Stimulated activated CD4-positive, alpha-beta T cell treated with anti-CD3 and anti-CD28 coated beads, Interleukin-2, amount 100 ng/mL, for 48 hours (primary cell): Measurements from ENCODE around the gene NRP2.
A peak's percentile ranks its signal among the peaks of the same experiment; 100 is the strongest.

Experiments
- DNase-seq, 2 donors: peaks; one replicate each; pipeline ENCODE4 v3.0.0-alpha.2; 2020

The NRP2 gene

DNA sequence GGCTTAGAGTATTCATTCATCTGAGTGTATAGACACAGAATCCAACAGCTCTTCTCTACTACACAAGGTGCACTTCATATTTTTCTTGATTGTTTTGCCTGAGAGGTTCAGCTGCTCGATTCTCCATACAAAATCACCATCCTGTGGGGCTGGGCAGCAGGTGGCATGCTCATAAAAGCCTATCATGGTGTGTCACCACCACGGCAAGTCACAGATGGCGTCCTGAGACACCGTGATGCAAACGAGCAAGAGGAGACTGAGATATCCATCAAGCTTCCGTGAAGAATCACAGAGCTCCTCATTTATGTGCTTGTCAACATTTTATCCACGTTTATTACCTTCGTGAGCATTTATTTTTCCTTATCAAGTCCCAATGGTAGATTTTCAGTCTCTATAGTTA, 22.4 kb upstream of the NRP2 start:
- no peak for DNase-seq

DNA sequence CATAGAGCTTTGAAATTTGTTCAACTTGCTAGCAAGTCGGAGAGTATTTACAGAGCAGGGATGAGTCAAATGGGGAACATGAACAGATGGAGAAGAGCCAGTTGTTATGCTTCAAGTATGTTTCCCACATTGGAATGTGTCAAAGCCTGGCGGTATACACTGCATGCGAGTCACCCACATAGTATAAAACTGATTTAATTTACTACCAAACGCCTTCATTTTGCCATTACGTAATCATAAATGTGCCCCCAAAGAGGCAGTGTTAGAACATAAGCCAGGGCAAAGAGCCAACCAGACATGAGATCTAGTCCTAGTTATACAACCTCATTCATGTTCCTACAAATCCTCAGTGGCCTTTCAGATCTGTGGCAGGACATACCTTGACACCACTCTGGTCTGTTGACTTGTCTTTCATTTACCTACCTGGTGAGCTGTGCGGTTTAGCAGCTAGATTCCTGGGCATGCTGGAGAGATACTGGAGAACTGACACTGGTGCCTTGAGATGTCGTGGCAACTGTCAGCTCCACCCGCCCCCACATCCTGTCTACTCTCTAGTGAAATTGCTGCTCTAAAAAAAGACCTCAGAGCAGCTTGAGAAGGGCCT, 21.7 kb upstream of the NRP2 start:
- DNase-seq, result peak in 1 of 2 donors; percentile 29

DNA sequence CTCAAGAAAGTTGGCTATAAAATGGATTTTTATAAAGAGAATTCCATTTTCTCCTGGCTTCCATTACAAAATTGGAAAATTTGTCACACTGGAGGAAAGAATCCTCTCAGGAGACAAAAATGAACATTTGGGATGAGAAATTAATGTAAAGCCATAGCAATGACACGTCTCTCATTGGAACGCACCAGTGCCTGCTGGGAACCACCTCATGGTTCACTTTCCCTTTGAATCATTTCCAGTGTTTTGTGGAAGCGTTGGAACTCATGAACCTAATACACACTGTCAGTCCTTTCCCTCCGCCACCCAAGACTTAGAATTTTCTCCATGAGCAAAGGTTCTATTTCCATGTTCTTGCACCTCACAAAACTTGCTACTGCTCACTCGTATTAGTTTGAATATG, 21.0 kb upstream of the NRP2 start:
- DNase-seq, result no peak

DNA sequence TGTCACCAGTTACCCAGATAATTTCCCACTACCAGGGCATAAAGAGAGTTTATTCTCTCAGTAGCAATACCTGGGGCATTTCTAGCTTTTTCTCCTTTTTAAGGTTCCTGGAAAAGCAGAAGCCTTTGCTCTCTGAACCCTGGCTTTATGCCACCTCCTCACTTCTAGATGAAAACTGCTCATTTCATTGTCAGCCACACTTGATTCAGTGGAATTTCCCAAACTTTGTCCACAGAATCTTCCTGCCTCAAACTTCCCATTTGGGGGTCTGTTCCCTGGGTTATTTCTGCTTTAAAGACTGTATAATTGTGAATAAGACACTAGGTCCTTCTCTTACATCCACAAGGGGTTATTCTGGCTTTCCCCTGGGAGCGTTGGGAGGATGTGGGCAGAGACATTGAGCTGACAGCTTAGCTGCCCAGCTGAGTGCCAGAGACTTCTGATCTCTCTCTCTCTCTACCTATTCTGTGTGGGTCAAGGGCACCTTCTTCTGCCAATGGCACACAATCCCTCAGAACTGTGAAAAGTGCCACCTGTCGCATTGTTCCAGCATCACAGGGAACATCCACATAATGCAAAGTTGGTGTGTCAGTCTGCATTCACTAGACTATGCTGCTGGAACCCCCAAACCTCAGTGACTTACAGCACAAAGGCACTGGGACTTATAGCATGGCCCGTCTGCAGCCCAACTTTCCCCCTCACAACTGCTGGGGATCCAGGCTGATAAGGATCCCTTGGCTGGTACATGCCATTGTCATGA, 19.9 kb upstream of the NRP2 start:
- no peak for DNase-seq

DNA sequence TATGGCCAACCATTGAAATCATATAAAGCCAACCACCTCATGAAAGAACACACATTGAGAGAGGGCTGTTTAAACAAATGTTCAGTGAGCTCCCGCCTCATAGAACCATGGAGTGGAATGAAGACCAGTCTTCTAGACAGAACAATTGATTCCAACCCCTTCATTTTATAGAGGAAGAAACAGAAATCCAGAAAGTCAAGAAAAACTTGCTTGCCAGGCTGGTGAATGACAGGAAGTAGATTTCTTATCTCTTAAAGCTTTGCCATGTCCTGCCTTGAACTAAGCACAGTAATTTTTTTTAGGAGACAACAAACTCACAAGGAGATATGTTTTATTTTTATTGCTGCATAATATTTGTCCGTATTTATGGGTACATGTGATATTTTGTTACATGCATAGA, 16.5 kb upstream of the NRP2 start:
- no peak for DNase-seq

DNA sequence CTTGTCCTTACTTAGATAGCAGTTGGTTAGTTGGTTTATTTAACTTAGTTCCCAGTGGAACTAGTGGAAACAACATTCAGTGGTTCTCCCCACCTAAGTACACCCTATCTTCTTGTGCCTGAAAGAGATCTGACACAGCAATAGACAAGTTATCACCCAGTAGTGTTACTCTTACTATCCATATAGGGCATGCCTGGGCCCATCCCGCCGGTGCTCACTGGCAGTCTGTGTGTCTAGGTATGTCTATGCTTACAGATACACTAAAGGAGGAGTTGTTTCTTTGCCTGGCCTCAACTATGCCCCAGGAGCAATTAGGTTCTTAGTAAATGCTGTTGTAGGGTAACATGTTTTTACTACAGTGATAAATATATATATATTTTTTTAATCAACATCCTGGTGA, 12.0 kb upstream of the NRP2 start:
- no peak for DNase-seq

DNA sequence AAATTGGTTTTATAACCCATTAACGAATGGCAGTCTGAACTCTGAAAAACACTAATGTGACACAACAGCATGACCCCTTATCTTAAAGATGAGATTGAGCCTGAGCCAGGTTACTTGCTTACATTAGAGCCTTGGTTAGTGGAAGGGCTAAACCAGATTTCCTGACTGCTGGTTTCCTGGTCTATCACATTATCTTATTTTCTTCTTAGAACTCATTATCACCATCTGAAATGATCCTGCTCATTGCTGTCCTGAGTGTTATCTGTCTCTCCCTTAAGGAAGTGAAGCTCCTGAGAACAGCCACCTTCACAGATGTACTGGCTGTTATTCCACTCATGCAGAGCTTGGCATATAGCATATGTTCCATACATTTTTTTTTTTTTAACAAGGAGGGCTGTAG, 9.0 kb upstream of the NRP2 start:
- DNase-seq, result no peak

DNA sequence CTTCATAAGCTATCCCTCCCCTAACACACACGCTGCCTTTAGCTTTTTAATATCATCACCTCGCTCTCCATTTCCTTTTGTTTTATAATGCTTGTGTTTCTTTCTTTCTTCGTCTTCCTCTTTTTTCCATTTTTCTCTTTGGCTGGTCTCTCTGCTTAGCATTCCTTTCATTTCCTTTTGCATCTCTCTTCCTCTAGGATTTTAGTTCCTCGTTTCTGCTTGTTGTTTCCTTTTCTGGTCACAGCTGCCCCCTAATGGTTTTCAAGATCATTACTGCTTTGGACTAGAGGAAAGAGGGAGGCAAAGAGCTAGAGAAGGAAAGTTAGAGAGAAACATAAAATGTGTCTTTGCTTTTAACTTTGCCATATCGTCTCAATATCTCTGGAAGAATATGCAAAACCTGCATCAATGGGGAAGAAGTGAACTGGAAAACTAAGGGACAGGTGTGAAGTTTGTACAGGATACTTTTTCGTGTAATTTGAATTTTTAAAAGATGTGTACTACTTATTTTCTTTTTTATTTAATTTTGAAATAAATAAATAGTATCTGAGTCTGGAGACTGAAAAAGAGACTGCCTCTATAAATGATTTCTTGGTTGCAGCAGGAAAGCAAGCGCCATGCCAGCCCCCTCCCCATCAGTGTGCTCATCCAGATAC, 6.3 kb upstream of the NRP2 start:
- no peak for DNase-seq

DNA sequence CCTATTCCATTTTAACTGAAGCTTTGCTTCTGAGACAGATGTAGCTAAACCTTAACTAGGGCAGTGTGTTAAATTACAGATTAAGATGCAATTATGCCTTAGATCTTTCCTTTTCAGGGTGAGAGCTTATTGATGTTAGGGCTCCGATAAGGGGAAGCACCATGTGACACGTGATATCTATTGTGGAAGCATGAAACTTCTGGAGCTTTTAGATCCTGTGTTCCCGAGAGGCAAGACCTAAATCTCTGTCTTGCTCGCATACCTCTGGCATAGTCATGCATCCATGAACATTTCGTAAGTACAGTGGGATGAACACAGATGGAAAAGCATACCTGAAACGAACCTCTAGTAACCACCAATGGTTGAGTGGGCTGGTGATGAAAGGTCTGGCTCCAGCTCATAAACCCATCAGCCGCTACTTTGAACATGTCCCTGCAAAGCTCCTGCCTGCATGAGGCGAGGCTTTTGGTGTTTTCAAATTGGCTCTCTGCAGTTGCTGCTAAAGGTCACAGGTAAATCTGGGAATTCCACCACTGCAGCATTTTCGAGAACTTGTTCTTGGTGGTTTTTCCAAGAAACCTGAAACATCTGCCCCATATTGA, 3.7 kb upstream of the NRP2 start:
- no peak for DNase-seq

DNA sequence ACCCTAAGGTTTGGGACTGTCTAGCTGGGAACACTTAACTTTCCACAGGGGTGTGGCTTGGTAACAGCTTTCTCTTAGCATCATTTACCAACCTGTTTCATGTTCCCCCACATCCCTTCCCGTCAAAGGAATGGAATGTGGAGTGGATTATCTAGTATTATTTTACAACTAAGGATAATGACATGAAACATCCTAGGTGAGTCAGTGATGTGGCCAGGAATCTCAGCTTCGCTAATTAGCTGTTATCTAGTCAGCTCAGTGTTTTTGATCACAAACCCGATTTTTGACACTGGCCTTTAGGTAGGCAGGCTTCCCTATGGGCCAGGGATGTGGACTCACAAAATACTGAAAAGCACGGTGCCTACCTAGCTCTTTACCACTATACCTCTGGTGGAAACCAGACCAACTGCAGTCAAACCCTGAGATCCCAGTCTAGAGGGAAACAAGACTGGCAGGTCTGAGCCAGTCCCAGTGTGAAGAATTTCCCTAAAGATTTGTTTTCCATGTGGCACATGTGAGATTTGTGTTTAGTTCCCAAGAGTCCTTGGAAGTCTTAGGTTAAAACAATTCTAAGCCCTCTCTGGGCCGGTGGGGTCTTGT, 2.8 kb upstream of the NRP2 start:
- no peak for DNase-seq

DNA sequence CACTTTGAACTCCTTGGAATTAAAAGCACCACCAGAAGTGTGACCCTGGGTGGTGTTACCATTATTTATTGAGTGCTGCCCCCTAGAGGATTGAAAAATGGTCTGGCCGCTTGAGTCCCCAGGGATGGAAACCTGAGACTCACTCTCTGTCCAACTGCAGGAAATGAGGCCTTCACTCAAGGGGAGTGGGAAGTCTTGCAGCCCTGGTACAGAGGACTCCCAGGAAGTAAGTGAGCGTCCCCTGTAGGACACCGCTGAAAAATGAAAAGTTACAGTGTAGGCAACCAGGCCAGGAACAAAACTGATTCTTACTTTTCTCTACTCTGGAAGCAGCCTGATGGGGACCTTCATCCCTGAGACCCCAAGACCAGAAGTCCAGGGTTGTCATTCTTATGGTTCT, 2.2 kb upstream of the NRP2 start:
- DNase-seq, result peak; percentile 51 to 53

DNA sequence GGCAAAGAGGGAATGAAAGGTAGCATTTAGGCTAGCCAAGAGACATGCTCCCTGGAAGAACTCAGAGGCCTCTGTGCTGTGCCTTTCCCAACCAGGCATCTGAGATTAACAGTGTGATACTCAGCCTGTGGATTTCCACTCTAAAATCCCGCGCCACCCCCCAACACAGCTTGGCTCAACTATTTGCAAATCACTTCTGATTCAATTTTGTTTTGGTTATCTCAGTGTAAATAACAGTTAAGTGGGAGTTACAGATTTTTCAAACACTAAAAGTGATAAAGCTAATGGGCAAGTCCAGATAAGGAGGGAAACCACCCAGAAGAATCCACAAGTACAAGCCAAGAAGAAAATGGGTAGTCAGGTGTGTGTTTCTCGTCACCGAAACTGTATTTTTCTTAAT, 1.4 kb upstream of the NRP2 start:
- no peak for DNase-seq

DNA sequence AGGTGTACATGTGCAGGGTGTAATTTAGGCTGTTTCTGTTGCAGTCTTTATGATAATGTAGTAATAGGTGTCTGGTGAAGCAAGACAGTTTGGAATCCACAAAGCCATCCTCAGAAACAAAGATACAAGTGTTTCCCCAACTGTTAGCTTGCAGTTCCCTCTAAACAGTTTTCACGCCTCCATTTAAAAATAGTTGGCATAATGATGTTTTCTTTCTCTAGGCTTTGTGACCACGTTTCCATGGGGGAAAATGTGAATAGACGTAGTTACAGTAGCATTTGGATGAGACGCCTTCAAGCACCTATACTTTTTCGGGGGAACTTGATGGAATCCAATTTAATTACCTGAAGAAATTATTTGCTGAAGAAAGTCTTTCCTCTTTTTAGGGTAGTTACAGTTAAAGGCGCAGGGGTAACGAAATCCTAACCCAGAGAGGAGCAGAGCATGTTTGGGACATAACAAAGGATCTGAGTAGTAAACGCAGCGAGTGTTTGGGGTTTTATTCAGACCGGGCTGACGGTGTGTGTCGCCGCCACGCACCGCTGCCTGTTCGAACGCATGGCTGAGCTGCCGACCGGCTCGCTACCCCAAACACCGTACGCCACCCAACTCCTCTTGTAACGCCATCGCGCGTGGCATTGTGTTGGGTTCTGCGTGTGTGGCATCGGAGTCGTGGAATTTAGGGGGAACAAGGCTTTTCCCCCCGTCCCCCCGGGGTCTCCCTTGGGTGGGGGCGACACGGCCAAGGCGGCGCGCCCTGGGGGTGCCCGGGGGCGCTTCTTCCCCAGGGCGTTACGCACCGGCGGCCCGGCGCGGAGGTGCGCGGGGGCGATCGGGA, 681 bp upstream of the NRP2 start:
- DNase-seq, result no peak

DNA sequence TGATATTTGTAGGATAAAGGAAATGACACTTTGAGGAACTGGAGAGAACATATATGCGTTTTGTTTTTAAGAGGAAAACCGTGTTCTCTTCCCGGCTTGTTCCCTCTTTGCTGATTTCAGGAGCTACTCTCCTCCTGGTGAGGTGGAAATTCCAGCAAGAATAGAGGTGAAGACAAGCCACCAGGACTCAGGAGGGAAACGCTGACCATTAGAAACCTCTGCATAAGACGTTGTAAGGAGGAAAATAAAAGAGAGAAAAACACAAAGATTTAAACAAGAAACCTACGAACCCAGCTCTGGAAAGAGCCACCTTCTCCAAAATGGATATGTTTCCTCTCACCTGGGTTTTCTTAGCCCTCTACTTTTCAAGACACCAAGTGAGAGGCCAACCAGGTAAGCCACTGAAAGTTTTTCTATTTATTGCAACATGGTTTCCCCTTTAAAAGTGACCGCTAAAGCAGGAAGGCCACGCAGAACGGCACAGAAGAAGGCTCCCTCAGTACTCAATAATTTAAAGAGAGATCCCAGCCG, 735 bp downstream of the NRP2 start:
- no peak for DNase-seq

DNA sequence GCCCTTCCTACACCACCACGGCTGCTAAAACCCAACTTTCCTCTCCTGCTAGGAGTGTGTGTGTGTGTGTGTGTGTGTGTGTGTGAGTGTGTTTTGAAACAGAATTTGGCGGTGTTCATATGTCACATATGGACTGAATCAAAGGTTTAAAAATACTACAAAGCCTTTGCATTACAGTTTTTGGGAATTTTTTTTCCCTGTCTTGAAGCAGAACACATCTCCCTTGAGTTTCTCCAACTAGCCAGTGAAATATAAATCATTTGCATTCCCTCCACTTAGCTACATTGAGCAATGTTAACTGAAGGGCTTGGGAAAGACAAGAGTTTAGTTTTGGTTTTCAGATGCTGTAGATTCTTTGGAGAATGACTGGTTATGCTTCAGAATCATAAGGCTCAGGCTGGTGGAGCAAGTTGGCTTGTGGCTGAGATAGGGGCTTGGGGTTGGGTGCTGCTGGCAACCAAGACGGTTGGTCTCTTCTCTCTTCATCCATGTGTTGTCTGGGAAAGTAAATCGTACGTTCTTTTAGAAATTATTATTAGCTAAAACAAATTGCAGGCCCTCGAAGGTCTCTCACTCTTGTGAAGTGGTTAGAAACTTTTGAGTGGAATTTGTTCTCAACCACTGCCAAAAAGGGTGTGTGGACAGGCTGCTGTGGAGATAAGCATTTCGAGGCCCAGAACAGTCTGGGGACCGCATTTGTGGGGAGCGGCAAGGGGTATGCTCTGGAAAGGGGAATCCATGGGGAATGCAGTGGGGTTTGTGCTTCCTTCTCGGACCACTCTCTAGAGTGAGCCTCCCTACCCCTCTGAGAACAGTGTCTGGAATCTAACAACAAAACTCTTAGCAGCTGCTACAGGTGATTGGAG, 1.4 kb downstream of the NRP2 start:
- no peak for DNase-seq

DNA sequence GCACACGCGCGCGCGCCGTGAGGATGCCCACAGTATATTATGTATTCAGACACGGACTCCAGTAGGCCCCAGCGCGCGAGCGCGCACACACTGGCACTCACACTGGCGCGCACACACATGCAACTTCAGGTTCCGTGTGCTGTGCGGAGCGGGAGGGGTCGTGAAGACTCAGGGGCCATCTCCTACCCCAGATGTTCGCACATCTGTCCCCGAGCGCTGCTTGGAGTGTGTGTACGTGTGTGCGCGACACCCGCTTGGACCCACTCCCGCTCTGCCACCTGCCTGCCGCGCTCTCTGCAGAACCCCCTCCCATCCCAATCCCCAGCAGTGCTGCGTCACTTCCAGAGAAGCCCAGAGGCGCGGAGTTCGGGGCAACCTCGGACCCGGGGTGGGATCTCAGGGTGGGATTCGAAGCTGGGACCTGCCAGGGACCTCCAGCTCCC, 2.6 kb downstream of the NRP2 start:
- DNase-seq, result no peak

DNA sequence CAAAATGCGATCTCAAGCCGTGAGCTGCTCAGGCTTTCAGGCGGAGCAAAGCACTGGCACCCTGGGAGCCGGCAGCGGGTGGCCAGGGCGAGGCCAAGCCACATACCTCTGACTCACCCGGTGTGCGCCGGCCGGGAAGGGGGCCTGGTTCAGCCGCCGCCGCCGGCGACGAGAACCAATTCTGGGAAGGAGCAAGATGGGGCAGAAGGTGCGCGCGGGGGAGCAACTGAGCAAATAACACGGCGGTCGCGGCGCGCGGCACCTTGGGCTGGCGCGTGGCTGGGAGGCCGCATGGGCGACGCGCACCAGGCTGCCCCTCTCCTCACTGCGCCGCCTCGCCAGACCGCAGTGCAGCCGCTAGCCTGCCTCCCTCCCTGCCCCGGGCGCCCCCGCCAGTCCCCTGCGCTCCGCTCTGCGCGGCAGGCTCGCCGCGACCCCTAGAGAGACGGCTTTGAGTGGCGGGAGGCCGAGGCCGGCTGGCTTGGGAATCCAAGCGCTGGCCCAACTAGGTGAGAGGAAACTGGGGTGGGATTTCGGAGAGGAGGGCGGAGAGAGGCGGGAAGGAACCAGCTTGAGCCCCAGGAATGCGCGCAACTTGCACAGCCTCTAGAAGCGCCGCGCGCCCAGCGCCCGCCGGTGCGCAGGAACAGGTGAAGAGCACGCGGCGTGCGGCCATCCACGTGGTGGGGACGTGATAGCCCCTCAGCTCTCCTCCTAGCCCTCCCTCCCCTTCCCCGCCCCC, 3.2 kb downstream of the NRP2 start:
- no peak for DNase-seq

DNA sequence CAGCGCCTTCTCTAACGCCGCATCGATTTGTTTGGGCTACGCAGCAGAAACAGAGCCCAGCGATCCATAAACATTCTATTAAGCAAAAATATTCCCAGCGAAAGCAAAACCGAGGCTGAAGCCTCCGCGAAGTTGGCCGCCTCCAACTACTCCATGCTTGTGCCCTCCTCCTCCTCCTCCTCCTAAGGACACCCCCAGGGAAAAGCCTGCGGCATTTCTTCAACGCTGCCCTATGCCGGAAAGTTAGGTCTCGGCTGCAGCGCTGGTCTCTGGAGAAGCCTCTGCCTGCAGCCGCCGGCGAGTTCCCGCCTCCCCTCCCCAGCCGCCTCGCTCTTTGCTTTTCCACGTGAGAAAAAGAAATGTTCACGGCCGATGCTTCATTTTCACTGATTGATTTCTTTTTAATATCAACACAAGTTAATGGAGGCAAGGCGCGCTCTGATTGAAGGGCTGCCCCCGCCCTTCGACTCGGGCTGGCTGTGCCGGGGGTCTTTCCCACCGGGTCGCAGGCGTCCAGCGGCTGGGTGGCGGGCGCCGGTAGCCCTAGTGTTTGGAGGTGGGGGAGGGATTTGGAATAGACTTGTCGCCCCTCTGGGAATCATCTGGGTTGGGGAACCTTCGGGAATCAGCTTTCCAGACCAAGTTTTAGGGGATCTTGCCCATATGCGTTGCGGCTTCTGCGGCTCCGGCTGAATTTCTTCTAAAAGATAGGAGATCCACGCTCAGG, 3.9 kb downstream of the NRP2 start:
- DNase-seq, result no peak

DNA sequence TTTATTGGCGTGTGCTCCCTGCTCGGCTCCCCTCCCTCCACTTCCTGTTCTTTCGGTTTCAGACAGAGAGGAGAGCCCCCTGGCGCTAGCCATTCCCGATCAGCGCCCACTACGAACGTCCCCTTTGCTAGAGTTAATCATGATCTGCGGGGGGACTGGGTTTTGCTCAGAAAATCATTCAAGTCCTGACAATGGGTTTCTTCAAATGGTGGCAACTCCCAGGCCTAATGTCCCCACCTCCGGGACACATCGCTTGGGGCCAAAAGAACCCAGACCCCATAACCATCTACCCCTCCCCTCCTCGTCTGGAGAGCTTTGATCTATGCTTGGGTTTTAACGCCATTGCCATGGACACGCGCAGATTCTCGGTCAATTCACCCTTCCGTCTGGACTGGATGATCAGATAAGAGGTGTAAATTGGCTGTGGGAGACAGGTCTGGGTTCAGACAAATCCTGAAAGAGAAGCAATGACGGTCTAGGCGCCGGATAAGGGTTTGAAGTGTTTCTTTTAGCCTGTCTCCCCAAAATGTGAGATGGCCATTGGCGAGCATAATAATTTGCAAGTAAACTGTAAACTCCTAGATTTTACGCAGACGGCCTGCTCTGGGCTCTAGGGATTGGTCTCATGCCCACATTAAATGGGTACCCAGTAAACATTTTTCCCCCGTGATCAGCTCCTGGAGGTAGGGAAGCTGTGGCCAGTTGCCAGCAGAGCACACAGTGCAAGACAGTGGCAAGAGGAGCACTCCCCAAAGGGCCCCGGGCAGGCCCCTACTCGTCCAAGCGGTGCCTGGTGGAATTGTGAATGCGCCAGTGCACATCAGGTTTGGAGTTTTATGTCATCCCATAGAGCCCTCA, 4.7 kb downstream of the NRP2 start:
- no peak for DNase-seq
